RPMI7951 (cell line): ENCODE results near the gene CCND2. TPM values are rescaled to one million over a fixed set of nuclear protein-coding genes. Genes with fewer than 3 reads are reported as not detected.
"Not testable (repeated sequence)": the region's sequence is repeated elsewhere in the genome, so short reads cannot be mapped to it uniquely, and the experiment has no call there.

ENCODE experiments used
- DNase-seq: peaks from one replicate; pipeline ENCODE4 v3.0.0-alpha.2; 2012; ENCODE audit warnings: low read depth
- total RNA-seq: library from RNA; depleted of rRNA; stranded (reverse); fragments of >200 nt; shearing (Covaris generic); gene quantifications from 2 replicates; pipeline ENCODE4 v1.2.3, GENCODE V29; 2014; rRNA removed

The CCND2 gene
- total RNA-seq, result not detected in 2 replicates

DNA sequence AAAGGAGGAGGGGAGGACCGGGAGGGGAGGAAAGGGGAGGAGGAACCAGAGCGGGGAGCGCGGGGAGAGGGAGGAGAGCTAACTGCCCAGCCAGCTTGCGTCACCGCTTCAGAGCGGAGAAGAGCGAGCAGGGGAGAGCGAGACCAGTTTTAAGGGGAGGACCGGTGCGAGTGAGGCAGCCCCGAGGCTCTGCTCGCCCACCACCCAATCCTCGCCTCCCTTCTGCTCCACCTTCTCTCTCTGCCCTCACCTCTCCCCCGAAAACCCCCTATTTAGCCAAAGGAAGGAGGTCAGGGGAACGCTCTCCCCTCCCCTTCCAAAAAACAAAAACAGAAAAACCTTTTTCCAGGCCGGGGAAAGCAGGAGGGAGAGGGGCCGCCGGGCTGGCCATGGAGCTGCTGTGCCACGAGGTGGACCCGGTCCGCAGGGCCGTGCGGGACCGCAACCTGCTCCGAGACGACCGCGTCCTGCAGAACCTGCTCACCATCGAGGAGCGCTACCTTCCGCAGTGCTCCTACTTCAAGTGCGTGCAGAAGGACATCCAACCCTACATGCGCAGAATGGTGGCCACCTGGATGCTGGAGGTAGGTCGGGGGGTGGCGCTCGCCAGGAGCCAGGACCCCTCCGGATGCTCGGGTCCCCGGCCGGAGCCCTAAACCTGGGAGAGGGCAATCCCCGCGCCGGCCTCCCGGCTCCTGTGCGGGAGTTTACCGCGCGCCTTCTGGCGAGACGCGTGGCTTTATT, at the start of gene CCND2:
Gene CCND2, plus strand, starts transcription at position 111 of the 744 bp plus-strand sequence. Its CDS starts 279 bp downstream, at position 390.
- DNase-seq, result no peak

DNA sequence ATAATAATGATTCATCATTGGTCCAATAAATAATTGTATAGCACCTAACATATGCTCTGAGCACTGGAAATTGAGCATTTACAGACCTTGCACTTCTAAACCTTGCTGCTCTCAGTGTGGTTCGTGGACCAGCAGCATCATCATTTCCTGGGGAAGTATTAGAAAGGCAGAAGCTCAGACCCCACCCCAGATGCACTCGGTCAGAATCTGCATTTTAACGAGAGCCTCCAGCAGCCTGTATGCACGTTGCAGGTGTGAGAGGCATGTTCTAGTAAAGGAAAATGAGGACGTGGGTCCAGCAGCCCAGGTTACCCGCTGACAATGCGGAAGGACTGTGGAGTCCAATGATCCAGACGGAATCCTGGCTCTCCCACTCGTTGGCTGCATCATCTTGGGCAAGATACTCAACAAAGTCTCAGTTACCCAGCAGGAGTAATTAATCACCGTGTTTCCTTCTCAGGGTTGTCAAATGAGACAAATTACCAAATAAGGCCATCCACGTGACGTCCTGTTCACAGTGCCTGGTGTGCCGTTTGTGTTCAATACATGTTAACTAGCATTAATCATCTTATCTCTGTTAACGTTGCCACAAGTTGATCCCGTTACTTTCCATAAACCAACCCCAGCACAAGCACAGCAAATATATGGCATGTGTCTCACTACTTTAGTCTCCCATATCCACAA, 49.2 kb upstream of the CCND2 start:
- DNase-seq, result no peak

DNA sequence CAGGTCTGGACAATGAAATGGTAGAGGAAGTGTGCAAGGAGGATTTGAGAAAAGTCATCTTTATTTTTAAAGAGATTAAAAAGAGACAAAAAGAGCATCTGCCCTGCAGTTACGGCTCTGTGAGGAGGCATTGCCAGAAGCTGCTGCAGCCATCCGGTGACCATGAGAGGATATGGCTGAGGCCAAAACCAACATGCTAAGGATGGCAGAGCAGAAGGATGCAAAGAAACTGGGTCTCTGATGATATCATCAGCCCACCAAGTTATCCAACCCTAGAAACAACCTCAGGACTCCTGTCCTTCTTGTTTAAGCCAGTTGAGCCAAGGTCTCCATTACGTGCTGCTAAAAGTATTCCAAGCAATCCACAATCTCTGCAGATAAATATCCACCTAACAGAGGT, 48.0 kb upstream of the CCND2 start:
- DNase-seq, result no peak

DNA sequence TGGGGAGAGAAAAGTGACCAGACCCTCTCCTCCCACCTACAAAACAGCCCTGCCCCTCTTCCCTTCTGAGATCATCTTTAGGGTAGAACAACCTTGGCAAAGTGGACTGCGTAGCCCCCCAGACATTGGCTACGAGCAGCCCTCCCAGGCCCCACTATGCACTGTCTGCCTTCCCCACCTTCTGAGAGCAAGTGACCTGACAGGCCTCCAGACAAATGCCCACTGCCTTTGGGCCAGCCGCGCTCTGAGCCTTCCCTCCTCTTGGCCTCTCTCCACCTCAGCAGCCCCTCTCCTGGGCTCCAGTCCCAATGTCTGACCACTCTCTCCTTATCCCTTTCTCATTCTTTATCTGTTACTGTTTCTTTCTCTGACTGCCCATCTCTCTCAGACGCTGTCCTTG, 46.5 kb upstream of the CCND2 start:
- no peak for DNase-seq

DNA sequence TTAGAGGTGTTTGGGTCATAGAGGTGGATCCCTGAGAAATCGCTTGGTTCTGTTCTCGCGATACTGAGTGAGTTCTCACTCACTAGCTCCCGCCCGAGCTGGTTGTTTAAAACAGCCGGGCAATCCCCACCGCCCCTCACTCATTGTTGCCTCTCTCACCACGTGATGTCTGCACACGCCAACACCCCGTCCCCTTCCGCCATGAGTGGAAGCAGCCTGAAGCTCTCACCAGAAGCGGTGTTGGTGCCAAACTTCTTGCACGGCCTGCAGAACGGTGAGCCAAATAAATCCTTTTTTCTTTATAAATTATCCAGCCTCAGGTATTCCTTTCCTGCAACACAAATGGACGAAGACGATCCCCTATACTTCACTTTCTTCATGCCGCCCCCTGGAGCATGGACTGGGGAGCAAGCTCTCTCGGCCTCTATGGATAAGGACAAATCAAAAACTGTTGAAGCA, 45.4 kb upstream of the CCND2 start:
- no peak for DNase-seq

DNA sequence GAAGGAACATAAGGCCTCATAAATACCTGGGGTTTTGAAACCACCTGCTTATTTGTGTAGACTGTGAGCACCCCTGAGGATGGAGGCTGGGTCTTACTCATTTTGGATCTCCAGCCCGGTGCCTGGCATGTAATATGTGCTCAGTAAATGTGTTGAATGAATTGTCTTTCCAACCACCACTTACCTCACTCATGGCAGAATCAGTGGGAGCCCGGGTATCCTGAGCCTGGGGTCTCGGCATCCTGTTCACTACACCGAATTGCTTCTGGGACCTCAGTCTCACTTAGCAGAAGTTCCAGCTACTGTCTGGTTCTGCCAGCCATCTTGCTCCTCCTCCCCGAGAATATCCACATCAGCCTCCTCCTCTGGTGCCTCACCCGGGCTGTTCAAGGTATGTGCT, 43.0 kb upstream of the CCND2 start:
- no peak for DNase-seq

DNA sequence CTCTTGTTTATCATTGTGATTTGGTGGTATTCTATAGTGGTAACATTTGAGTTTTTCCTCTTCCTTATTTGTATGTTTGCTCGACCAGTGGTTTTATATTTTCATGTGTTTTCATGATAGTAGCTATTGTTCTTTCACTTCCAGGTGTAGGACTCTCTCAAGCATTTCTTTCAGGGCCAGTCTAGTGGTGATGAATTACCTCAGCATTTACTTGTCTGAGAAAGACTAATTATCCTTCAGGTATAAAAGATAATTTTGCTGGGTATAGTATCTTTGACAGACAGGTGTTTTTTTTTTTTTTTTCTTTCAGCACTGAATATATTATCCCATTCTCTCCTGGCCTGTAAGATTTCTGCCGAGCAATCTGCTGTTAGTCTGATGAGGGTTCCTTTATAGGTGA, 35.0 kb upstream of the CCND2 start:
- DNase-seq, result no peak

DNA sequence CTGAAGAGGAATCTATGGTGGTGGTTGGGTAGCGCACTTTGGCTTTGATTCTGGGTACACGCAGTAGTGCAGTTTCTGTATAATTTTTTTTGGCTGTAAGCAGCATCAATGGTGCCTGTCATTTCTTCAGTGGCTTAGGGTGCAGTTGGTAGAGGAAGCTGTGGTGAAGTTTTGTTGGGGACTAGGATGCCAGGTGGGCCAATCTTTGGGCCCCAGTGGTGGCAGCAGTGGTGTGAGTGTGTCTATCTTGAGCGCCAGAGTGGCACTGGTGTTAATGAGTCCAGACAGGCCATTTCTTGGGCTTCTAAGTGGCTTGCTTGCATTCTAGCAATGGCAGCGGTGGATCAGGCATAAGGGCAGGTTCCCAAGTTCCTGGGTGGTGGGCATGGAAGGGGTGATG, 33.8 kb upstream of the CCND2 start:
- DNase-seq, result no peak

DNA sequence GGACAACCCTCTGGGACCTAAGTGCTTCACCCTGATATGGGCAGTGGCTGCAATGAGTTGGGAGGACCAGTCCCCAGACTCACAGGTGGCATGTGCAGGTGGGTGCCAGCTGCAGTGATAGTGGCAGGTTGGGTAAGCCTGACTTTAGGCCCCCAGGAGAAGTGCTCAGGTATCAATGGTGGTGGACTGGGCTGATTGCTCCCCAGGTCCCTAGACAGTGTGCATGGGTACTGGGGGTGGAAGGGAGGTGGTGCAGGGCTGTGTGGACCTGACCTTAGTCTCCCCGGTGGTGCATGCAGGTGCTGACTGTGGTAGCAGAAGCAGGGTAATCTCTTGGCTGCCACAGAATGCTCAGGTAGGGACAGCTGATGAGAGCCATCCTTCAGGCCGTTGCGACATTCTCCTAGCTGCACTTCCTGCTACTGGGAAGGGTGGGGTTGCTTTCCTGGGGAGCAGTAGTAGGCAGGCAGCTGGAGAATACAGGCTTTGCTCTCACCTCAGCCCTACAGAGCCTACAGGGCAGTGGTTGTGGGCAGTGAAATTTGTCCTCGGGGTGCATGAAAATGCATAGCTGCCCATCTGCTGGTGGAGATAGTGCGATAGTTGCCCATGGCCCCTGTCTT, 33.3 kb upstream of the CCND2 start:
- no peak for DNase-seq

DNA sequence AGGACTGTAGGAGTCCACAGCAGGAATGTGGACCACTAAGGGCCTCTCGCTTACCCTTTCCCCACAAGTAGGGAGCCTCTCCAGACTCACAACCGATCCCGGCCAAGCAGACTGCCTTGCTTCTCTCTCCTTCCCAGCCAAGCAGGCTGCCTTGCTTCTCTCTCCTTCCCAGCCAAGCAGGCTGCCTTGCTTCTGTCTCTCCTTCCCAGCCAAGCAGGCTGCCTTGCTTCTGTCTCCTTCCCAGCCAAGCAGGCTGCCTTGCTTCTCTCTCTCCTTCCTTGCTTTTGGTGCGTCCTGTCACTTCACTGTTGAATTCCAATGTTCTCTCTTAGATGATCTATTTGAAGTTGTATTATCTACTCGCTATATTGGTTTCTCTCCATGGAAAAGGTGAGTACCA, 32.6 kb upstream of the CCND2 start:
- DNase-seq, result no peak

DNA sequence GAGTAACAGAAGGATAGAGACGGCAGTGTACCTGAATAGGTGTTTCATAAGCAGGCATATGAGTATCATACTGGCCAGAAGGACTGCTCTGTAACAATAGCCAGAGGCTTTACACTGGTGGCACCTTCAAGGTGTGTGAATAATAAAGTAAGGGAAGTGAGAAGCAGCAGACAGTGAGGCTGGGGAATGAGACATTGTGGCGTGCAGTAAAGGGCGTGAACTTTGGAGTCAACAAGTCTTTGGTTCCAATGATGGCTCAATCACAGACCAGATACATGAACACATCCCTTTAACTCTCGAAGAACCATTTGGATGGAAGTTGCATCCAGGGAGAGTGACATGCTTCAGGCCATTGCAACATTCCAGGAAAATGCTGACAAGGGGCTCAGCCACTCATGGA, 32.0 kb upstream of the CCND2 start:
- DNase-seq, result no peak

DNA sequence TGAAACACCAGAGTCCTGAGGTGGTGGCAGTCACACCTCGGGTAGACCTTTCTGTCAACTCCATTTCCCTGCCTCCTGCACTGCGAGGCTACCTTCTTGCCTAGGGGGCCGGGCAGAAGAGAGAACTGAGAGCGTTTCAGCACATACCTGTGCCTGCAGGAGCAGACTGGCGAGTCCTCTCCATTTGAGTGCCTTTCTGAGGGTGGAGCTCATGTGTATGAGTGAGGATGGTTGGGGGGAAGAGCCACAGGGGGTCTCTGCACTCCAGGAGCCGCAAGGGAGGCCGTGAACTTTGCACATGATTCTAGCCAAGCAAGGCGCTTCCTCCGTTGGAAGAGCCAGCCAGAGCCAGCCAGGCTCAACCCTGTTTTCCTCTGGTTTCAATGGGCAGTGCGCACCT, 31.0 kb upstream of the CCND2 start:
- no peak for DNase-seq

DNA sequence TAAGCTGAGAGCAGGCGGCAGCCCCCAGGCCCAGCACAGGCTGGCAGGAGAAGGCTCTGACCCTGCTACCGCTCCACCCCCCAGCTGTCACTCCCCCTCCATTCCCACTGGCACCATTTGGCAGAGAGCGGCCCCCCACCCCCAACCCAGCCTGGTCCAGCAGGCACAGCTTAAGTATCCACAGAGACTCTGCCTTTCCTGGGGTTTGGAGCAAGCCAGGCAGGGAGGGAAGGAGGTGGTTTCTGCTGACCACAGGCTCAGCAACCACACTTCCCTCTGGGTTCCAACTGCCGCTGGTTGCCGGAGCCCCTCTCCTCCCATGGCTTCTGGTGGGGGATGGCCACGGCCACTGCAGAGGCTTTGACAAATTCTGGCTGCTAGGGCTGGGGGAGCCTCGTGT, 30.5 kb upstream of the CCND2 start:
- no peak for DNase-seq

DNA sequence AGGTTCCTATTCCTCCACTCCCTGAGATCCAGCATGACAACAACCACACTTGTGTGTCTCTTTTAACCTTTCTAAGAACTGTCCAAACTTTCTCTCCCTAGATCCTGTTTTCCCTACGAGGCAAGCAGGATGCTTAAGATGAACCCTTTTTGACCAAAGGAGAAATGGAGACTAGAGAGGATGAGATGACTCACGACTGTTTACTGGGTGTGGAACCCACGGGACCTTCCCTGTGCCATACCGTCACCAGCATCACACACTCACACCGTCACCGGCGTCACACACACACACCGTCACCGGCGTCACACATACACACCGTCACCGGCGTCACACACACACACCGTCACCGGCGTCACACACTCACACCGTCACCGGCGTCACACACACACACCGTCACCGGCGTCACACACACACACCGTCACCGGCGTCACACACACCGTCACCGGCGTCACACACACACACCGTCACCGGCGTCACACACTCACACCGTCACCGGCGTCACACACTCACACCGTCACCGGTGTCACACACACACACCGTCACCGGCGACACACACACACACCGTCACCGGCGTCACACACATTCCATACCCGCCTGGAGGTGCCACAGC, 30.0 kb upstream of the CCND2 start:
- not testable (repeated sequence) for DNase-seq

DNA sequence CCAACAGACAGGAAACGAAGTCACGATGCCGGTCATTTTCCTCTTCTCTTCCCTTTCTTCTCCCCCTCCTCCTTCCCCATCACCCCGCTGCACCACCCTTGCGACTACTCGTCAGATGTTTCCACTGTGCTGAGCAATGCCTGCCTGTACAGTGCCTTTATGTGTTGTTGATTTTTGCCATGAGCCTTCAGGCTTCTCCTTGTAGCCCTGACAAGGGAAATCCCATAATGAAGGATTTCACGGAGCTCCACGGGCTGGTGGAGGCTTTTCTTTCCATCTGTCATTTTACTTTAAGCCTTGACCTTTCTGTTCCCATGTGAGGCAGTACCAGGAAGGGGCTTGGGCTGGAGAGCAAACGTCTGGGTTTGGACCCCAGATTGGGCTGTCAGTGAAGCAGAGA, 28.7 kb upstream of the CCND2 start:
- DNase-seq, result no peak

DNA sequence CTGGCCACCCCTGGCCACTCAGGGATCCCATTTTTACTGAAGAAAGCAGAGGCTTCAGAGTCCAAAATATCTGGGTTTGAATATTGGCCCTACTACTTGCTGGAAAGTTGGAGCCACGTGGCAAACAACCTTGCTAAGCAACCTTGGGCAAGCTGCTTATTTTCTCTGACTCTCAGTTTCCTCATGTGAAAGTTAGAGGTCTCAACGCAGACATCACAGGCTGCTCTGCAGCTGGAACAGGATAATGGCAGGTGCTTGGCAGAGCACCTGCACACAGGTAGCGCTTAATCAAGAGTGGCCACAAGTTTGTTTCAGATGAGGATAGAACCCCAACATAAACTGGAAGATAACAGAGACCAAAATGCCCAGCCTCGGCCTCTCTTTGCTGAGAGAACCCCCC, 28.1 kb upstream of the CCND2 start:
- DNase-seq, result no peak

DNA sequence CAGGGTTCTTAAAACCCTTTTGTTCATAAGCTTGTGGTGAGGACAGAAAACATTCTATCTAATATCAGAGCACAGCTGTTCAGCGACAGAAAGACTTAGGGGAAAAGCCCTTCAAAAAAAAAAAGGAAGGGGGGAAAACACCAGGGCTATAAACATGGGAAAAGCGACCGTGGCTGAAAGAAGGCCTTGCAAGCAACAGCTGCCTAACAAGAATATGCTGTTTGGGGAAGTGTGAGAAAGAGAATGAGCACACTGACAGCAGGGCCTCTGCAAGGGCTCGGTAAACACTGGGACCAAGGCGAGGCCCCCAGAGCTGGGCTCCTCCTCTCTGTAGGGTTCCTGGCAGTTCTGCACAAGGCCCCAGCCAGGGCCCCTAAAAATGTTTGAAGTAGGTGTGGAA, 27.4 kb upstream of the CCND2 start:
- DNase-seq, result no peak

DNA sequence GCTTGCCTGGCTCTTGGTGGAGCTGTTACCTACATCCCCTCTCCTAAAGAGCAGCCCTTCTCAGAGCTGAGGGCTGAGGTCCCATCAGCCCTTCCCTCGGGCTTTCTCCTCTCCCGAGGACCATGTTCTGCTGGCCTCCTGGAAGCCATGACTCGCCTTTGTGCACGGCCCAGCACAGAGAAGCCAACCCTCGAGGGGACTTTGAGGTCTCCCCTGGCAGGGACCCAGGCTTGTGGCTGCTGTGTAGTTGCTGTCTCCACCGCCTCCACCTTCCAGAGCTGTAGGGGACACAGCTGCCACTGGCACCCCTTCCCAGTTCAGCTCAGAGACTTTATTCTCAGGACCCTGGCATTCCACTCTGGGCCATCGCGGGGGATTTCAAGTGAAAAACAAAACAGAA, 22.9 kb upstream of the CCND2 start:
- DNase-seq, result no peak

DNA sequence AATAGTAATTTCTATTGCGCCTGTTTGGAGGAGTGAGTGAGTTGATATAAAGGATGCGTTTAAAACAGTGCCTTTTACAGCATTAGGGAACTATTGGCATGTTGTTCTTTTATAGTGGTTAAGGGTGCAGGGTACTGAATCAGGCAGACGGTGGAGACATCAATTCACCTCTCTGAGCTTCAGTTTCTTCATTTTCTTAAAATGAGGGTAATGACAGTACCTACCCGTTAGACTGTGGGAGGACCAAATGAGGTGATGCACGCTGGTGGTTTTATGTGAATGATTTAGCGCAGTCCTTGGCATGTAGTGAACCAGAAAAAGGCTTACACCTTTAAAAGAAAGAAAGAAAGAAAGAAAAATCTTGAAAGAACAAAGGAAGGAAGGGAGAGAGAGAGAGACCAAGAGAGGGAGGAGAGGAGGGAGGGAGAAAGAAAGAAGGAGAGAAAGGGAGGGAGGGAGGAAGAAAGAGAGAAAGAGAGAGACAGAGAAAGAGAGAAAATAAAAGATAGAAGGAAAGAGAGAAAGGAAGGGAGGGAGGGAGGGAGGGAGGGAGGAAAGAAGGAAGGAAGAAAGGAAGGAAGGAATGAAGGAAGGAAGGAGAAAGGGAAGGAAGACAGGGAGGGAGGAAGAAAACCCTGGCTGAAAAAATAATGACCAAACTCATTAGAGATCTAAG, 22.2 kb upstream of the CCND2 start:
- no peak for DNase-seq

DNA sequence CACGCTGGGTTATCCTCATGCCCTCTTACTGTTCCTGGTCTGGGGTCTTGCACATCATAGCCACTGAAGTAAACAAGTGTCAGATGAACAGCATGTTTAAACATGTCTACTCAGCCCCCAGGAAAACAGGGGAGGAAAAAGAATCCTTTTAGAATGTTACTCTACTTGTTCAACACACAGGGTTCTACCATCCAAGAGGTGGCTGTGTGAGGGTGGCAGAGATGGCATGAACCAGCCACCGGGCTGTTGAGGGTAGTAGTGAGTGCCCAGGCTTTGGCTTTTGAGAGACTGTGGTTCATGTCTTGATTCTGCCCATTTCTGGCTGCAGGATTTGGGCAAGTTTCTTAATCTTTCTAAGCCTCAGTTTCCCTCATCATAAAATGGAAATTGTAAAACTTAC, 21.6 kb upstream of the CCND2 start:
- no peak for DNase-seq

DNA sequence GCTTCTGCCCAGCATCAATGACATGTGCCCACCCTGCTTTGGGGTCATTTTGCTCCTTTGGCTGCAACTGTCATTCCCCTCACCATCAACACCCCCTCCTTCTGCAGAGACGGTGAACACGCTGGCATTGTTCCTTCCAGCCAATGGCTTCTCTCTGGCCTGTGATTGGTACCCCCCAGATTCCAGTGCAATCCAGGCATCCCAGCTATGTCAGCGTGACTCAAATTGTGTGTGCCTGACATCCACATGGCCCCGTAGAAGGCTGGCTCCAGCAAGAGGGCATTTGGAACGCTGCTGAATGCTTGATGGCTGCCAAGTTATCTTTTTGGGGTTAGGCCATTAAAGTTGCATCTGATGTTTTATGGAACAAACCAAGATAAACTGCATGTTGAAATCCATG, 21.0 kb upstream of the CCND2 start:
- DNase-seq, result no peak
